ENCODE results near the gene TANGO6.
A peak's percentile ranks its signal among the peaks of the same experiment; 100 is the strongest.
"Not testable (repeated sequence)": the region's sequence is repeated elsewhere in the genome, so short reads cannot be mapped to it uniquely, and the experiment has no call there.

Gene TANGO6

GRCh38 chr16:68843482-68844210 is at the start of gene TANGO6:
Gene TANGO6 (plus strand): TSS chr16:68843531. CDS start chr16:68843618, 87 bp downstream.
- peak; percentile 94 for DNase-seq (ENCODE audit: low spot score)

GRCh38 chr16:68798398-68798797 is 44.9 kb upstream of the TANGO6 start:
- no peak for DNase-seq (ENCODE audit: low spot score)

DNA sequence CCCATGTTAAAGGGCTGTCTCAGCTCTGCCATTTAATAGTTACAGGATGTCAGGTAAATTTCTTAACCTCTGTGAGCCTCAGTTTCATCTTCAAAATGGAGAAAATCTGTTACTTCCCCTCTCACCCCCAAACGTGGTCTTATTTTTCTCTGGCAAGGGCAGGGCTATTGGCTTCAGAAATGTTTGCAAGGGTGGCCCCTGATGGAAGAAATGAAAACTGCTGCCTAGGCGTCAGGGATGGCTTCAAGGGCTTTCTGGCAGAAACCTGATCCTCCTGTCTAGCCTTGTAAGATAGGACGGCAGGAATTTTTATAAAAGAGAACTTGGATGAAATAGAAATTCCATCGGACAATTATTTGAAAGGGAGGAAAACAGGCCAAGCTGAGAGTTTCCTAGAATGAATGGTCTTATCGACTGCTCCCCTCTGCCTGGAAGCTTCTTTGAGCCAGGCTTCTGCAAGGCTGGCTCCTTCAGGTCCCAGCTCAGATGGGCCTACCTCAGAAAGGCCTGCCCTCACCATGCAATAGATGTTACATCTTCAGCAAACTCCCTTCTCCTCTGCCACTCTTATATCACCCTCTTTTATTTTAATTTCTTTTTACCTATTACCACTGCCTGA is 43.0 kb upstream of the TANGO6 start:
- DNase-seq (ENCODE audit: low spot score), result peak; percentile 88

- peak; percentile 40 for DNase-seq (ENCODE audit: low spot score)
Observed at GRCh38 chr16:68802190-68802589, 41.1 kb upstream of the TANGO6 start.

GRCh38 chr16:68806422-68806821 is 36.9 kb upstream of the TANGO6 start:
- no peak for DNase-seq (ENCODE audit: low spot score)

- DNase-seq (ENCODE audit: low spot score), result no peak
Observed at GRCh38 chr16:68806981-68807380, 36.4 kb upstream of the TANGO6 start.

- no peak for DNase-seq (ENCODE audit: low spot score)
Observed at GRCh38 chr16:68814516-68814915, 28.8 kb upstream of the TANGO6 start.

DNA sequence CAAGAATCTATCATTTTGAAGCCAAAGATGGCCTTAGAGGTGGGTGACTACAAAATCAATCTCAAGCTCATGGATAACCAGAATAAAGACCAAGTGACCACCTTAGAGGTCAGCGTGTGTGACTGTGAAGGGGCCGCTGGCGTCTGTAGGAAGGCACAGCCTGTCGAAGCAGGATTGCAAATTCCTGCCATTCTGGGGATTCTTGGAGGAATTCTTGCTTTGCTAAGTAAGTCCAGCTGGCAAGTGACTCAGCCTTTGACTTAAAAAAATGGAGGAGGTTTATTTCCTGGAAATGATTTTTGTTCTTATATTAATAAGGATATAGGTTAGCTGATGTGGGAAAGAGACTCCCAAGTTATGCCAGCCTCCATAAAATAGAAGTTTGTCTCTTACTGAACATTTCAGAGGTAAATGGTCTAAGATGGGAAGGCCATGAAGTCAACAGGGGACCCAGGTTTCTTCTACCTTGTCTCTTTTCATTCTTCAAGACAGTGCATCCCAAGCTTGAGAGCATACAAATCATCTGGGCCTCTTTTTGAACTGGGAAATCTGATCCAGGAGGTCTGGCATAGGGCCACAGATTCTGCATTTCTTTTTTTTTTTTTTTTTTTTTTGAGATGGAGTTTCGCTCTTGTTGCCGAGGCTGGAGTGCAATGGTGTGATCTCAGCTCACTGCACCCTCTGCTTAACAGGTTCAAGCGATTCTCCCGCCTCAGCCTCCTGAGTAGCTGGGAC is 19.8 kb upstream of the TANGO6 start:
- peak; percentile 90 for DNase-seq (ENCODE audit: low spot score)

GRCh38 chr16:68825427-68825826 is 17.9 kb upstream of the TANGO6 start:
- DNase-seq (ENCODE audit: low spot score), result no peak

- DNase-seq (ENCODE audit: low spot score), result no peak
Observed at GRCh38 chr16:68826652-68827051, 16.7 kb upstream of the TANGO6 start.

GRCh38 chr16:68833251-68833650 is 10.1 kb upstream of the TANGO6 start:
- DNase-seq (ENCODE audit: low spot score), result no peak

DNA sequence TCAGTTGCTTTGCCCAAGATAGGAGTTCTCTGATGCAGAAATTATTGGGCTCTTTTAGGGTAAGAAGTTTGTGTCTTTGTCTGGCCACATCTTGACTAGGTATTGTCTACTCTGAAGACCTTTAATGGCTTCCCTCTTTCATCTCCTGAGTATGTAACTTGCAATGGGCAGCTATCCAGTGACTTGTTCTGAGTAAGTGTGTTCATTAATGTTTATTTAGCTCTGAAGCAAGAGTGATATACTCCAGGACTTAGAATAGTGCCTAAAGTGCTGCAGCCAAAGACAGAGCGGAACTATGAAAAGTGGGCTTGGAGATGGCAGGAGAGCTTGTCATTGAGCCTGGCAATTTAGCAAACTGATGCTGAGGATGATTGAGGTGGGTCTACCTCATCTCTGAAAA is 8.8 kb upstream of the TANGO6 start:
- no peak for DNase-seq (ENCODE audit: low spot score)

- DNase-seq (ENCODE audit: low spot score), result no peak
Observed at GRCh38 chr16:68835970-68836369, 7.4 kb upstream of the TANGO6 start.

- DNase-seq (ENCODE audit: low spot score), result no peak
Observed at GRCh38 chr16:68839831-68840230, 3.5 kb upstream of the TANGO6 start.

DNA sequence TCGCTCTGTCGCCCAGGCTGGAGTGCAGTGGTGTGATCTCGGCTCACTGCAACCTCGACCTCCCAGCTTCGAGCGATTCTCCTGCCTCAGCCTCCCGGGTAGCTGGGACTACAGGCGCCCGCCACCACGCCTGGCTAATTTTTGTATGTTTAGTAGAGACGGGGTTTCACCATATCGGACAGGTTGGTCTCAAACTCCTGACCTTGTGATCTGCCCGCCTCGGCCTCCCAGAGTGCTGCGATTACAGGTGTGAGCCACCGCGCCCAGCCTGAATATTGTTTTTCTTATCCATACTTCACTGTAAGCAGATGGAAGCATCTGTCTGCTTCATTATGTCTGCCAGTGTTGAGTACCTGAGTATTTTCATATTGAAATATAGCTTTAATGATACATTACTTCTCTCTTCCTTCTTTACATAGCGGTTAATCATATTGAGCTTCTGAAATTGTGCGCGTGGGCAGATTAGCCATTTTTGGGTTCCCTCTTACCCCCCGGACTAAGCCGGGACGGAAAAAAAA is 308 bp upstream of the TANGO6 start:
- DNase-seq (ENCODE audit: low spot score), result not testable (repeated sequence)

GRCh38 chr16:68844211-68844564 is 857 bp downstream of the TANGO6 start:
- DNase-seq (ENCODE audit: low spot score), result no peak

- no peak for DNase-seq (ENCODE audit: low spot score)
Observed at GRCh38 chr16:68848786-68849185, 5.5 kb downstream of the TANGO6 start.

GRCh38 chr16:68850481-68850880 is 7.2 kb downstream of the TANGO6 start:
- DNase-seq (ENCODE audit: low spot score), result no peak

- no peak for DNase-seq (ENCODE audit: low spot score)
Observed at GRCh38 chr16:68851601-68852000, 8.3 kb downstream of the TANGO6 start.

- no peak for DNase-seq (ENCODE audit: low spot score)
Observed at GRCh38 chr16:68857479-68857878, 14.1 kb downstream of the TANGO6 start.

GRCh38 chr16:68859828-68860227 is 16.5 kb downstream of the TANGO6 start:
- no peak for DNase-seq (ENCODE audit: low spot score)

- no peak for DNase-seq (ENCODE audit: low spot score)
Observed at GRCh38 chr16:68860978-68861892, 17.9 kb downstream of the TANGO6 start.
